ENCODE measurements around the gene PERM1.
"Not testable (repeated sequence)": the region's sequence is repeated elsewhere in the genome, so short reads cannot be mapped to it uniquely, and the experiment has no call there.

Gene PERM1

GRCh38 chr1:981955-982558, at the start of gene PERM1:
Gene PERM1 (minus strand): TSS chr1:982093. CDS start chr1:981029, 1,064 bp downstream.
- no peak for DNase-seq (ENCODE audit: low read depth in 2 of 3, low spot score in 1 of 3)

- DNase-seq (ENCODE audit: low read depth in 2 of 3, low spot score in 1 of 3): not testable (repeated sequence)
These were observed 49.2 kb upstream of the PERM1 start for GRCh38 chr1:1030867-1031658.

DNA sequence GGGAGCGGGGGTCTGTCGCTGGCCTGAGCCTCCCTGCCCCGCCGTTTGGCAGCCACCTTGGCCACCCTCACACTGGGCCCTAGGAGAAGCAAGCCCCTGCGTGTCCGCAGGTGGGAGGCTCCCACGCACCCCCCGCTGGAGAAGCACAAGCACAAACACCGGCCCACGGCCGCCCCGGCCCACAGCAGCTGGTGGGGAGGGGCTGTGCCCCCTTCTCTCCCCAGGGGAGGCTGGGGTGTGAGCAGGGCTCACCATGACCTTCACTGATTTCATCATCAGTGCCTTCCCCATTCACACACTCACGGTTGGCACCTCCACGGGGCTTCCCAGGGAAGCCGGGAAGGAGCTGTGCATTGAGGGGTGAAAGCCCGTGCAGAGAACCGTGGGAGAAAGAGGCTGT, 45.9 kb upstream of the PERM1 start:
- no peak for DNase-seq (ENCODE audit: low read depth in 2 of 3, low spot score in 1 of 3)

GRCh38 chr1:1026599-1027413, 44.9 kb upstream of the PERM1 start:
- no peak for DNase-seq (ENCODE audit: low read depth in 2 of 3, low spot score in 1 of 3)

DNA sequence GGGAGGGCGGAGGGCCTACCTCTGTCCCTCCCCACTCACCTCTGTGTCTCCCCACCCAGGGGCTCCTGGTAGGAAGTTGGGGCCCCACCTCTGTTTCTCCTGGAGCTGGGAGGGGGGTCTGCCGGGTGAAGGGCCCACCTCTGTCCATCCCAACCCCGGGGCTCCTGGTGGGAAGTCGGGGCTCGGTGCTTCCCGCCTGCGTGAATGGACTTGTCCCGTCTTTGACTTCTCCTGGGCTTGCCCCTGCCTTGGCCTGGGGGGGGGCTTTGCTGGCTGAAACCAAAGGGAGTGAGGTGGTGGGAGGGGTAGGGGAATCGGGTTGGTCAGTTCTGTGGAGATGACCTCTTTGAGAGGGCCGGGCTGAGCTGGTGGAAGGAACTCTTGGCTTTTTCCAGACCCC, 43.8 kb upstream of the PERM1 start:
- DNase-seq (ENCODE audit: low read depth in 2 of 3, low spot score in 1 of 3): no peak

DNA sequence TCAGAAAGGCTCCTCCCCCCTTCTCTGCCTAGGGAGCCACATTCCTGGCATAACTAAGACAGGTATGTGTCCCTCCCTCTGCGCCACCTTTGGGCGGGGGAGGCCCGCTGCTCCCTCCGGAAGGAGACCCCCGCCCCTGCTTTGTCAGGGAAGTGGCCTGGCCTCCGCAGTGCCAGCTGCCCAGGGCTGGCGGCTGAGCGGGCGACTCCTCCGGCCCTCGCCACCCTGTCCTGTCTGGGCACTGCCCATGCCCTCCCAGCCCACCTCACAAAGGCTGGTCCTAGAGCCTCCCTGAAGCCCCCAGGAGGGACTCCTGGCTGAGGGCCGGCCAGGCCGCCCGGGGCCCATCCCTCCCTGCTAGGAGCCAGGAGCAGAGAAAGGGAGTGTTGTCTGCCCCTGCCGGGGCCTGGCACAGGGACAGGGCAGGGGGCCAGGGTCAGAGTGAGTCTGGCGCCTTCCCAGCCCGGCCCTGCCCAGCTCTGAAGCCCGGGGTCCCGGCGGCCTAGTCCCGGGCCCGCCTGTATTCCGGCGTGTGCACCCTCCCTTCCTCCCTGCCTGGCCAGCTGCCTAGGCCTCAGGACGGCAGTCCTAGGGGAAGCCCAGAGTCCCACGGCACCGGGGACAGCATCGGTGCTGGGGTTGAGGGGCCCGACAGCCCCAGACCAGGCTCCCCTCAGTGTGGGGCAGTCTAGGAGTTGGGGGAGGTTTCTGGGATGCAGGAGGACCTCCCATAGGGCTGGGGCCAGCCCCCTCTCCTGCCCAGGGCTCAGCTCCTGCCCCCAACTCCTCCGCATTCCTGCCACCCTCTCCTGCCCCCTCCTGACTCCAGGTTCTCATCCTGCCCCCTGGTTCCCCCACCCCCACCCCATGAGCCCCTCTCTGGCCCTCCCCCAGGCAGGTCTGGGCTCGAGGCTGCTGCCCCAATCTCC, 43.1 kb upstream of the PERM1 start:
- no peak for DNase-seq (ENCODE audit: low read depth in 2 of 3, low spot score in 1 of 3)

DNA sequence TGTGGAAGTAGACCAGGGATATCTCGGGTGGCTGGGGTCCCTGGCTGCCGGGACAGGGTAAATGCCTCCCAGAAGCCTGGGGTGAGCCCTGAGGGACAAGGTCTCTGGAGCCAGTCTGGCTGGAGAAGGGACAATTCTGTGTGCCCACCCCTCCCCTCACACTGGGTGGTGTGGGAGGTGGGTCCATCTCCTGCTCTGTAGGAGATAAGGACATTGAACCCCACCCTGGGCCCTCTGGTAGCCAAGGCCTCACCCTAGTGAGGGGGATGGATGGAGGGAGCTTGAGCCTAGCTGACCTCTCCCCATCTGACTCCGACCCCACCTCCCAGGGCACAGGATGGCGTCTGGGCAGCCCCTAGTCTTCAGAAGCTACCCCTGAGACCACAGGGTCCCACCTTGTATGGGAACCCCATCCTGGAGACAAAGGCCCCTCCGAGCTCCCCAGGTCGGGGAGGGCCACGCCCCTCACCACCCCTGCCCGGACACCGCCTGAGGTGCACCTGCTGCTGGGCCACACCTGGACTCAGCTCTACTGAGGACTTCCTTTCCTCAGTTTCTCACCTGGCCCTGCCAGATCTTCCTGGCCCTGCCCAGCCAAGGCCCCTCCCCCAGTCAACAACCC, 42.4 kb upstream of the PERM1 start:
- DNase-seq (ENCODE audit: low read depth in 2 of 3, low spot score in 1 of 3): no peak

GRCh38 chr1:1023700-1024099, 41.8 kb upstream of the PERM1 start:
- DNase-seq (ENCODE audit: low read depth in 2 of 3, low spot score in 1 of 3): no peak

- DNase-seq (ENCODE audit: low read depth in 2 of 3, low spot score in 1 of 3): no peak
These were observed 40.6 kb upstream of the PERM1 start for GRCh38 chr1:1022302-1023009.

DNA sequence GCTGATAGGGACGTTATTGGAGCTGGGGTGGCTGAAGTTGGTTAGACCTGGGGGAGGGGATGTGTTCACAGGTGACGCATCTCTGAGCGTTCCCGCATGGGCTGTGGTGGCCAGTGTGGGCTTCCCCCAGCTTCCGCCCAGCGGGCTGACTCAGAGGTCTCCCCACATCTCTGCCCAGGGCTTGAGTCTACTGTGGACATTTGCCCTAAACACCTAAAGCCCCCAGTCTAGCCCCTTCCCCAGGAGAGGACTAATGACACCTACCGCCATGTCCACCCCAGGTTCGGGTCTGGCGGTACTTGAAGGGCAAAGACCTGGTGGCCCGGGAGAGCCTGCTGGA, 40.0 kb upstream of the PERM1 start:
- DNase-seq (ENCODE audit: low read depth in 2 of 3, low spot score in 1 of 3): no peak

DNA sequence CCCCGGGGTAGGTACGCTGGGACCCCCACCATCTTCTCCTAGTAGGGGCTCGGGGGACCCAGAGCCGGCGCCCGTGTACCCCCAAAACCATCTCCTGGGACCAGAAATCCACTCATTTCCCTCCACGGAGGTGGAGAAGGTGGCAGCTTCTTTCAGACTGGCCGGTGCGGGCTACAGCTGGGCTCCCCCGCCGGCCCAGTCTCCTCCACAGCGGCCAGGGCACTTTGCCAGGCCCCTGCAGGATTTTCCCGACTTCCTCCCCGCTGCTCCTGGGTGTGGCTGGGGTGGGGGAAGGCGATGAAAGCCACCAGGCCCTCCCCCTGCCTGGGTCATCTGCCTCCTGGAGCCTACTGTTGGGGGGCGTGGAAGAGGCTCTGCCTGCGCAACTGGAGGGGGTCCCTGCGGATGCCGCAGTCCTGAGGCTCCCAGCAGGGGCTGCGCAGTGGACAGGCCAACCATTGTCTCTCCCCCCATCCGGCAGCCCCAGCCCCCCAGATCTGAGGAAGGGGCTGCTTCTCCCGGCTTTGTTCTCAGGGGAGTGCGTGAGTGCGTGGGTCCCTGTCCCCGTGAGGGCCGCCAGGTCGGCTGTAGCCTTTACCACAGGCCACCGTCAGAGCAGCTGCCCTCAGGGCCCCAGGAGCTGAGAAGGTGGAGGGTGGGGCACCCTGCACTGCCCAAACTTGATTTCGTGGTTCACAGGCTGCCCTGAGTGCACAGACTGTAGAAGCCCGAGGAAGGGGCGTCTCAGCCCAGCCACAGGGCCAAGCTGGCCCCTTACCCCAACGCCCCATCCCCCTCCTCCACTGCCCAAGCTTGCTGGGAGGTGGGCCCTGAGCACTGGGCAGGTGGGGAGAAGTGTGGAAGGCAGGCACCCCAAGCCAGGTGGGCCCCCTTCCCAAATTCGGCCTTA, 39.4 kb upstream of the PERM1 start:
- DNase-seq (ENCODE audit: low read depth in 2 of 3, low spot score in 1 of 3): no peak

DNA sequence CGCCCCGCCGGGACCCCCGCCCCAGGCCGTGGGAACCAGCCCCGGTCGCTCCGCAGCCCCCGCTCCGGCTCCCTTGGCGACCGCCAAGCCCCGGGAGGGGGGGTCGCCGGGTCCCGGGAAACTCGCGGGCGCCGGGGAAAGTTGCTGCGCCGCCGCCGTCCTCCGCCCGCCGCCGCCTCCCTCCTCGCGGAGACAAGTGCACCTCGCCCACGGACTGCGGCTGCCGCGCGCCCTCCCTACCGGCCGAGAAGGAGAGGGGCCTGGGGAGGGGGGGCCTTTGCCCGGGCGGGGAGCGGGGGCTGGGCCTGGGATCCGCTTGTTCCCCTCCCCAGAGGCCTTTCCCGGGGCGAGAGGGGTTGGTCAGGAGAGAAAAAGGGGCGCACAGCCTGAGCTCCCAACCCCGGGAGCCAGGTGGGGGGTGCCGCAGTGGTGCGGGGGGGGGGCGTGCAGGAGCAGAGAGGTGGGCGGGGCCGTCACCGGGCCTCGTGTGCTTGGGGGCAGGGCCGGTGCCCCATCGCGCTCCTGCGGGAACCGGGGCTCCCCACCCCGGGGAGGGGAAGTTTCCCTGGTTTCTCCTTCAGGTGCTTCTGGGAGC, 38.6 kb upstream of the PERM1 start:
- no peak for DNase-seq (ENCODE audit: low read depth in 2 of 3, low spot score in 1 of 3)

DNA sequence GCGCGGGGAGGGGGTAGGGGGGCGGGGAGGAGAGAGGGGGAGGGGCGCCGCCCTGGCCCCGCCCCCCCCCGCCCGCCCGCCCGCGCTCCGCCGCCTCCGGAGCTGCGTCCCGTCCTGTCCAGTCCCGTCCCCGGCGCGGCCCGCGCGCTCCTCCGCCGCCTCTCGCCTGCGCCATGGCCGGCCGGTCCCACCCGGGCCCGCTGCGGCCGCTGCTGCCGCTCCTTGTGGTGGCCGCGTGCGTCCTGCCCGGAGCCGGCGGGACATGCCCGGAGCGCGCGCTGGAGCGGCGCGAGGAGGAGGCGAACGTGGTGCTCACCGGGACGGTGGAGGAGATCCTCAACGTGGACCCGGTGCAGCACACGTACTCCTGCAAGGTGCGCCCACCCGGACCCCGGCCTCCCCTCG, 38.1 kb upstream of the PERM1 start, which contains the start of gene AGRN:
Gene AGRN, plus strand, starts transcription at position 121 of the 405 bp plus-strand sequence. Its CDS starts 53 bp downstream, at position 174.
- DNase-seq (ENCODE audit: low read depth in 2 of 3, low spot score in 1 of 3): no peak

- DNase-seq (ENCODE audit: low read depth in 2 of 3, low spot score in 1 of 3): peak; percentile 44 to 78 (median 63)
These were observed 37.5 kb upstream of the PERM1 start for GRCh38 chr1:1019122-1019999.

- not testable (repeated sequence) for DNase-seq (ENCODE audit: low read depth in 2 of 3, low spot score in 1 of 3)
These were observed 36.4 kb upstream of the PERM1 start for GRCh38 chr1:1018321-1018685.

DNA sequence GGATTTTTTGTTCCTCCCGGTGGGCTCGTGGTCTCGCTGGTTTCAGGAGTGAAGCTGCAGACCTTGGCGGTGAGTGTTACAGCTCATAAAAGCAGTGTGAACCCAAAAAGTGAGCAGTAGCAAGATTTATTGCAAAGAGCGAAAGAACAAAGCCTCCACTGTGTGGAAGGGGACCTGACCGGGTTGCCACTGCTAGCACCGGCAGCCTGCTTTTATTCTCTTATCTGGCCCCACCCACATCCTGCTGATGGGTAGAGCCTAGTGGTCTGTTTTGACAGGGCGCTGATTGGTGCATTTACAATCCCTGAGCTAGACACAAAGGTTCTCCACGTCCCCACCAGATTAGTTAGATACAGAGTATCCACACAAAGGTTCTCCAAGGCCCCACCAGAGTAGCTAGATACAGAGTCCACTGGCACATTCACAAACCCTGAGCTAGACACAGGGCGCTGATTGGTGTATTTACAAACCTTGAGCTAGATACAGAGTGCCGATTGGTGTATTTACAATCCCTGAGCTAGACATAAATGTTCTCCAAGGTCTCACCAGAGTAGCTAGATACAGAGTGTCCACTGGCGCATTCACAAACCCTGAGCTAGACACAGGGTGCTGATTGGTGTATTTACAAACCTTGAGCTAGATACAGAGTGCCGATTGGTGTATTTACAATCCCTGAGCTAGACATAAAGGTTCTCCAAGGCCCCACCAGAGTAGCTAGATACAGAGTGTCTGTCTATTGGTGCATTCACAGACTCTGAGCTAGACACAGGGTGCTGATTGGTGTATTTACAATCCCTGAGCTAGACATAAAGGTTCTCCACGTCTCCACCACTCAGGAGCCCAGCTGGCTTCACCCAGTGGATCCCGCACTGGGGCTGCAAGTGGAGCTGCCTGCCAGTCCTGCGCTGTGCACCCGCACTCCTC, 35.8 kb upstream of the PERM1 start:
- DNase-seq (ENCODE audit: low read depth in 2 of 3, low spot score in 1 of 3): not testable (repeated sequence)

Measured in stimulated activated CD4-positive, alpha-beta T cell treated with anti-CD3 and anti-CD28 coated beads, Interleukin-12 subunit alpha, Interleukin-12 subunit beta, amount 100 ng/mL, for 48 hours (primary cell).